Ascending aorta (tissue), 2 donors: ENCODE results near the gene DPH6. TPM values are rescaled to one million over a fixed set of nuclear protein-coding genes. Genes with fewer than 3 reads are reported as not detected.

Source experiments
- DNase-seq, 2 donors: peaks; one replicate each; pipeline ENCODE4 v3.0.0-alpha.2; 2019; ENCODE audit warnings: low spot score in 2 of 2
- H3K27ac ChIP-seq, 2 donors: fragments of 200-600 bp; sonication (generic); one replicate each; pipeline ENCODE4 v1.5.1; 2016 to 2017; ENCODE audit warnings: mild to moderate bottlenecking in 1 of 2
- H3K27me3 ChIP-seq: fragments of 200-600 bp; sonication (generic); one replicate; pipeline ENCODE4 v1.5.1; 2017
- H3K36me3 ChIP-seq, 2 donors: fragments of 200-600 bp; sonication (generic); one replicate each; pipeline ENCODE4 v1.5.1; 2016
- H3K4me1 ChIP-seq, 2 donors: fragments of 200-600 bp; sonication (generic); one replicate each; pipeline ENCODE4 v1.5.1; 2016 to 2017; ENCODE audit warnings: mild to moderate bottlenecking in 1 of 2
- H3K4me3 ChIP-seq, 2 donors: fragments of 200-600 bp; sonication (generic); one replicate each; pipeline ENCODE4 v1.5.1; 2016 to 2017; ENCODE audit warnings: mild to moderate bottlenecking in 1 of 2
- H3K9me3 ChIP-seq, 2 donors: fragments of 200-600 bp; sonication (generic); one replicate each; pipeline ENCODE4 v1.5.1; 2016
- intact Hi-C: fragments of 100-400 bp; cut with DNase I; formaldehyde crosslinking; loops from one replicate; pipeline ENCODE4 v1.15.1; 2023
- total RNA-seq: library from RNA; depleted of rRNA; stranded (reverse); fragments of >200 nt; gene quantifications from one replicate; pipeline ENCODE4 v1.1.0, GENCODE V29; 2016
- TF ChIP-seq, protein P1 (sequence below), 3 experiments: fragments of 200-600 bp in 2 of 3; fragments of 450-650 bp in 1 of 3; sonication (generic) in 2 of 3; IDR thresholded peaks; one replicate each; pipeline ENCODE4 v1.5.1; 2016 to 2019; ENCODE audit warnings: antibody characterized with exemption in 3 of 3, mild to moderate bottlenecking in 1 of 3, moderate library complexity in 1 of 3

DPH6 gene
- total RNA-seq, 1 donor from 2014 or later = 9.0 TPM

DNA sequence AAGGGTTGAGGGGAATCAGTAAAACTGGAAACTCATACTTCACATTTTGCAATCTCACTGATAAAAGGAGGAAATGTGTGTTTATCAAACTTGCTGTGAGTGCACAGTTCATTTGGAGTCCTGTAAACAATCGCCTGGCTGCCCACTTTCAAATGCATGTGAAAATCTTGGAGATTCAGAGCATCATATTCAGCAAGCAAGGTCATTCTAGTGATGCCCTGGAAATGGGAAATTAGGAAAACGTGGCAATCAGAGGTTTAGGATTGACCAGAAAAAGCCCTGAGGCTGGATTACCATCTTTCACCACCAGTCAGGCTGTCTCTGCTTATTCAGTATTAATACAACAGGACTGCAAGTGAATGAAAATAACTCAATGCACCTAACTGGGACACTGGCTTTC lies 23.9 kb downstream of the DPH6 start:
- TF ChIP-seq, protein P1, sequence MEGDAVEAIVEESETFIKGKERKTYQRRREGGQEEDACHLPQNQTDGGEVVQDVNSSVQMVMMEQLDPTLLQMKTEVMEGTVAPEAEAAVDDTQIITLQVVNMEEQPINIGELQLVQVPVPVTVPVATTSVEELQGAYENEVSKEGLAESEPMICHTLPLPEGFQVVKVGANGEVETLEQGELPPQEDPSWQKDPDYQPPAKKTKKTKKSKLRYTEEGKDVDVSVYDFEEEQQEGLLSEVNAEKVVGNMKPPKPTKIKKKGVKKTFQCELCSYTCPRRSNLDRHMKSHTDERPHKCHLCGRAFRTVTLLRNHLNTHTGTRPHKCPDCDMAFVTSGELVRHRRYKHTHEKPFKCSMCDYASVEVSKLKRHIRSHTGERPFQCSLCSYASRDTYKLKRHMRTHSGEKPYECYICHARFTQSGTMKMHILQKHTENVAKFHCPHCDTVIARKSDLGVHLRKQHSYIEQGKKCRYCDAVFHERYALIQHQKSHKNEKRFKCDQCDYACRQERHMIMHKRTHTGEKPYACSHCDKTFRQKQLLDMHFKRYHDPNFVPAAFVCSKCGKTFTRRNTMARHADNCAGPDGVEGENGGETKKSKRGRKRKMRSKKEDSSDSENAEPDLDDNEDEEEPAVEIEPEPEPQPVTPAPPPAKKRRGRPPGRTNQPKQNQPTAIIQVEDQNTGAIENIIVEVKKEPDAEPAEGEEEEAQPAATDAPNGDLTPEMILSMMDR (IDR thresholded peaks at IDR 0.05) = no peak
- H3K9me3 ChIP-seq = no peaks in the 10 kb centered on the region
- no peaks in the 10 kb centered on the region for H3K36me3 ChIP-seq
- DNase-seq = no peak
- H3K4me1 ChIP-seq = no peaks in the 10 kb centered on the region
- intact Hi-C loops = no loop called here
- no peak overlapping the region for H3K4me3 ChIP-seq
- no peaks in the 10 kb centered on the region for H3K27me3 ChIP-seq
- H3K27ac ChIP-seq = no peak overlapping the region

DNA sequence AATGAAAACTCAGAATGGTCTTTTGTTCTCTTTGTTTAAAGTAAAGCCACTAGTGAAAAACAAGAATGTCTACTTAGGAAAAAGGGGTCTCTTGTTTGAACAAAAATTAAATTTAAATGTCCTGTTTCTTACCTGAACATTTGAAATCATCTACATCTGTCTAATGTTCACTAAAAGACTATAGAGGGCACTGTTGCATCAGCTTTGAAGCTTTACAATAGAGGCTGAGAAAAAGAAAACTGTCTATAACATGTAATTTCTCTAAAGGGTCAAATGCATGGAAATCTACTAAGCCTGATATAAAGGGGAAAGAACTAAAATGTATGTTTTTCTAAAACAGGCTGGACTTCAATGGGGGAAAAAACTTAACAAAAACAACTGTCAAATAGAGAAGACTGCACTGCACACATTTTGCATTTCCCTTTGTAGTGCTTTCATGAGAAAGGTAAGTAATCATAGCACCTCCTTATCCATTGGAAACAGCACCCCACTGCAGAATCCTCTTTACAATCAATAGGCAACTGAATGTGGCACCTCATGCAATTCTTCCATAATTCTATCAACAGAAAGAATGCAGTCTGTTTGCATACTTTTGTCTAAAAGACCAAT lies 26.3 kb downstream of the DPH6 start:
- no peaks in the 10 kb centered on the region for H3K9me3 ChIP-seq
- TF ChIP-seq, protein P1 (IDR thresholded peaks at IDR 0.05) = peak; percentile 51 to 69 (median 59)
- H3K36me3 ChIP-seq = no peaks in the 10 kb centered on the region
- intact Hi-C loops = loop anchor here (5.0 to 10.0 kb wide), 5 partner anchors 215 to 1075 kb away; no protein-coding TSS in a partner anchor
- no peak for DNase-seq
- H3K27ac ChIP-seq = peak overlapping the region in 1 of 2 donors; percentile 42
- H3K4me1 ChIP-seq = no peaks in the 10 kb centered on the region
- H3K27me3 ChIP-seq = no peaks in the 10 kb centered on the region
- no peak overlapping the region for H3K4me3 ChIP-seq

DNA sequence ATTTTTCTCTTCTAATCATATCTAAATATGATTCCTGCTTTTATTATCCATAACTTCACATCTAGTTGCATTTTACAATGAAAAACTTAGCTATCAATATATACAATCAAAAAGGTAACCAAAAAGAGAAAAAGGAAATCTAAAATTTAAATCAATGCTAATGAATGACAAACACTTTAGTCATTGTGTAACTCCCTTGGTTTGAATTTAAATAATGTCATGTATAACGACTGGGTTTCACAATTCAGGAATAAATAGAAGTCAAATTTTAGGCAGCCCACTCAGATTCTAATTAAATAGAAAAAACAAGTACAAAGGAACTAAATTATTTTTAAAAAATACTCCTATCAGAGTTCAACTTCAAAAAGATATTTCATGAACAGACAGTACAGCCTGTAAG lies 26.9 kb downstream of the DPH6 start:
- peaks cover 0 to 5% of the 10 kb centered on the region in 2 donors for H3K4me1 ChIP-seq
- H3K4me3 ChIP-seq = no peak overlapping the region
- H3K9me3 ChIP-seq = no peaks in the 10 kb centered on the region
- intact Hi-C loops = loop anchor here (5.0 to 10.0 kb wide), 5 partner anchors 214 to 1076 kb away; no protein-coding TSS in a partner anchor
- H3K27me3 ChIP-seq = no peaks in the 10 kb centered on the region
- TF ChIP-seq, protein P1 (IDR thresholded peaks at IDR 0.05) = no peak
- H3K27ac ChIP-seq = peak overlapping the region; percentile 16 to 42
- no peak for DNase-seq
- no peaks in the 10 kb centered on the region for H3K36me3 ChIP-seq

DNA sequence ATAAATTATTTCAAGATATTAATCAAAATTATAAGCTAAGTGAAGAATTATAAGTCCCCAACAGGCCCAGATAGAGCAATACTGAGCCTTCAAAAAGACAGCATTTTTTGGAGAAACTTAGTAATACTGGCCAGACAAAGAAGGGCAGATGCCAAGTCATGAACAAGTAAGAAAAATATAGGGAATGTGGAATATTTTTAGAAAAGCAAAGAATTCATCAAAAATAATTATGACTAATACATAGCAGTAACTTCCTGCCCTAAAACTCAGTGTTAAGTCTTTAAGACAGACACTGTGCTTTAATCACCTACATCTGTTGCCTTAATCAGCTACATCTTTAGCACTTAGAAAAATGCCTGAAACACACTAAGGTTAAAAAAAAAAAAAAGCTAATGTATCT lies 31.2 kb downstream of the DPH6 start:
- no peak for DNase-seq
- no peaks in the 10 kb centered on the region for H3K9me3 ChIP-seq
- H3K4me1 ChIP-seq = peaks cover 0 to 17% of the 10 kb centered on the region in 2 donors
- TF ChIP-seq, protein P1 (IDR thresholded peaks at IDR 0.05) = no peak
- H3K36me3 ChIP-seq = no peaks in the 10 kb centered on the region
- H3K4me3 ChIP-seq = no peak overlapping the region
- intact Hi-C loops = loop anchor here (2.0 to 10.0 kb wide), 7 partner anchors 210 to 1583 kb away; no protein-coding TSS in a partner anchor
- H3K27me3 ChIP-seq = no peaks in the 10 kb centered on the region
- peak overlapping the region; percentile 62 to 72 for H3K27ac ChIP-seq

DNA sequence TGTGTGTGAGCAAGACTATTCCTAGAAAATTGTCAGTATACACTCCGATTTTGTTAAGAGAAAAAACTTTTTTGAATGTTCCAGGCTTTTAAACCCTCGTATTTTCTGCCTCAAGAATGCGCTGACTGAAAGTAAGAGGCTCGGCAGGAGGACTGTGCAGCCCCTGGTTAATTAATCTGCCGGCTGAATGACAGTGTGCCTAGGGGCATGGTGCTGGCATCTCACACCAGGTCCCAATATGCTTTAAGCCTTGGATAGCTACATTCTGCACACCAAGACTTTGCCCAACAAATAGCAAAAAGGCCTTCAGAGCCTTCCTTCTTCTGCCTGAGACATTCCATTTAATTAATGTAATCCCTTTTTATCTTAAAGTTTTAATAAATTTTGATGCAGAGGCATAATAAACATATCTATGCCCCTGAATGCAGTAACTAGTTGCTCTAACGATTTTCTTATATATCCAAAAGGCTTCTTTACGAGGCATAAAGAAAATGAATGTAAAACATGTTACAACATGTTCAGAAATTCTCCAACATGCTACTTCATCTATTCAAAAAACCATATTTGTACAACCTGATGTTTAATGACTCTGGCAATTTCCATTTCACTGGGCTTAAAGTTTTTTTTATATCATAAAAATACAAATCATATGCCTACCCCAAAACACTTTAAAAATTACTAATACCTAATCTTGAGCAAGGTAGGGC lies 37.9 kb downstream of the DPH6 start:
- peak overlapping the region; percentile 22 to 45 for H3K4me3 ChIP-seq
- intact Hi-C loops = no loop called here
- H3K9me3 ChIP-seq = no peaks in the 10 kb centered on the region
- H3K27ac ChIP-seq = peak overlapping the region in 1 of 2 donors; percentile 21
- H3K36me3 ChIP-seq = no peaks in the 10 kb centered on the region
- TF ChIP-seq, protein P1 (IDR thresholded peaks at IDR 0.05) = no peak
- peaks cover 0 to 20% of the 10 kb centered on the region in 2 donors for H3K4me1 ChIP-seq
- H3K27me3 ChIP-seq = no peaks in the 10 kb centered on the region
- no peak for DNase-seq
